HCT116 (cell line): ENCODE data around the gene KCTD4. TPM values are rescaled to one million over a fixed set of nuclear protein-coding genes. Genes with fewer than 3 reads are reported as not detected.

Source experiments
- ATAC-seq: fragments of 200-7000 bp; cut with Tn5 transposase; 2 replicates; pipeline ENCODE4 v1.9.1; 2020; ENCODE audit warnings: mild to moderate bottlenecking, moderate library complexity
- BruUV-seq: library from RNA; stranded (reverse); fragments of 400-500 nt; replicated peaks from 2 replicates; lab custom pipeline; 2021; lab: Mats Ljungman, UMichigan
- CTCF ChIA-PET: fragments of 300-600 bp; sonication (Branson Sonifier 250); formaldehyde crosslinking; loops from one replicate; lab custom pipeline; 2021; ENCODE audit warnings: antibody characterized with exemption; lab: Charles Lee
- POLR2A ChIA-PET: fragments of 300-600, 350-600 bp; sonication (Branson Sonifier 250); formaldehyde crosslinking; loops from one replicate; lab custom pipeline; 2021; ENCODE audit warnings: antibody characterized with exemption; lab: Charles Lee
- RAD21 ChIA-PET, 2 experiments: fragments of 300-600 bp; sonication (Branson Sonifier 250); formaldehyde crosslinking; loops; one replicate each; lab custom pipeline; 2023; ENCODE audit warnings: low total read pairs in 2 of 2; ENCODE audit not compliant: uncharacterized antibody in 2 of 2, unreplicated experiment in 2 of 2, low non-redundant PET in 1 of 2; lab: Charles Lee
- DNase-seq: peaks from one replicate; pipeline ENCODE4 v3.0.0-alpha.2; 2010; ENCODE audit warnings: low read depth, low spot score
- H2AFZ ChIP-seq: fragments of 200-600 bp; shearing (Covaris generic), sonication (generic); 2 replicates; pipeline ENCODE4 v1.6.1; 2017; ENCODE audit warnings: low read depth, mixed run types, mixed read lengths, antibody characterized with exemption, low read length; ENCODE audit not compliant: poor library complexity, severe bottlenecking
- H3K27ac ChIP-seq: 2 replicates; pipeline ENCODE4 v1.5.1; 2012; ENCODE audit warnings: low read depth, low read length
- H3K27me3 ChIP-seq: fragments of 200-600 bp; sonication (generic); 2 replicates; pipeline ENCODE4 v1.6.1; 2016; ENCODE audit warnings: mixed run types, low read length, mixed read lengths; ENCODE audit not compliant: insufficient read depth
- H3K36me3 ChIP-seq, 2 experiments: fragments of 200-500 bp in 1 of 2; fragments of 200-600 bp in 1 of 2; sonication (Bioruptor generic) in 1 of 2; sonication (generic) in 1 of 2; 2 replicates each; pipeline versions ENCODE4 v1.5.1 to v1.6.1; 2014 to 2016; ENCODE audit warnings: low read length in 2 of 2, inconsistent platforms in 1 of 2, mixed read lengths in 1 of 2, mixed run types in 1 of 2; ENCODE audit not compliant: insufficient read depth in 2 of 2, control insufficient read depth in 1 of 2
- H3K4me1 ChIP-seq, 2 experiments: fragments of 200-600 bp in 1 of 2; sonication (generic) in 1 of 2; 2 replicates each; pipeline versions ENCODE4 v1.5.1 to v1.6.1; 2012 to 2017; ENCODE audit warnings: low read length in 2 of 2, inconsistent platforms in 1 of 2, mild to moderate bottlenecking in 1 of 2, mixed read lengths in 1 of 2, mixed run types in 1 of 2, moderate library complexity in 1 of 2; ENCODE audit not compliant: insufficient read depth in 2 of 2, control insufficient read depth in 1 of 2
- H3K4me2 ChIP-seq: fragments of 200-600 bp; sonication (generic); 2 replicates; pipeline ENCODE4 v1.6.1; 2017; ENCODE audit warnings: mixed run types, low read length, mixed read lengths
- H3K4me3 ChIP-seq, 2 experiments: fragments of 200-600 bp in 1 of 2; sonication (generic) in 1 of 2; replicated peaks in 1 of 2; 2 replicates each; pipeline ENCODE4 v1.5.1; 2011 to 2016; ENCODE audit warnings: low read length in 2 of 2, control low read depth in 1 of 2, low read depth in 1 of 2, mild to moderate bottlenecking in 1 of 2, mixed read lengths in 1 of 2, mixed run types in 1 of 2
- H3K79me2 ChIP-seq: fragments of 200-600 bp; sonication (generic); 2 replicates; pipeline ENCODE4 v1.6.1; 2017; ENCODE audit warnings: mild to moderate bottlenecking, mixed run types, low read length, moderate library complexity, mixed read lengths; ENCODE audit not compliant: insufficient read depth
- H3K9ac ChIP-seq: fragments of 200-600 bp; sonication (generic); 2 replicates; pipeline ENCODE4 v1.6.1; 2016; ENCODE audit warnings: low read length, mixed read lengths
- H3K9me2 ChIP-seq: fragments of 200-600 bp; sonication (generic), shearing (Covaris generic); 2 replicates; pipeline ENCODE4 v1.6.1; 2017; ENCODE audit warnings: mixed run types, mild to moderate bottlenecking, moderate library complexity; ENCODE audit not compliant: insufficient read depth
- H3K9me3 ChIP-seq, 2 experiments: fragments of 200-500 bp in 1 of 2; fragments of 200-600 bp in 1 of 2; sonication (Bioruptor generic) in 1 of 2; sonication (generic) in 1 of 2; 2 replicates each; pipeline ENCODE4 v1.6.1; 2014 to 2017; ENCODE audit warnings: low read length in 2 of 2, mixed read lengths in 2 of 2, inconsistent platforms in 1 of 2, low read depth in 1 of 2, mild to moderate bottlenecking in 1 of 2, mixed run types in 1 of 2, moderate library complexity in 1 of 2; ENCODE audit not compliant: control insufficient read depth in 1 of 2, insufficient read depth in 1 of 2
- H4K20me1 ChIP-seq: fragments of 200-600 bp; sonication (generic), shearing (Covaris generic); 2 replicates; pipeline ENCODE4 v1.6.1; 2017; ENCODE audit warnings: mixed run types, mild to moderate bottlenecking, moderate library complexity; ENCODE audit not compliant: insufficient read depth
- ATF3 ChIP-seq: IDR thresholded peaks from 2 replicates; pipeline ENCODE4 v1.6.1; 2012
- CBX3 ChIP-seq: IDR thresholded peaks from 2 replicates; pipeline ENCODE4 v1.6.1; 2012; ENCODE audit warnings: low read depth
- CEBPB ChIP-seq: IDR thresholded peaks from 2 replicates; pipeline ENCODE4 v1.6.1; 2012; ENCODE audit warnings: low read depth
- CTCF ChIP-seq, 3 experiments: fragments of 200-600 bp in 1 of 3; sonication (generic) in 1 of 3; IDR thresholded peaks in 2 of 3; conservative IDR thresholded peaks in 1 of 3; 2 replicates each; pipeline ENCODE4 v1.5.1; 2012 to 2017; ENCODE audit warnings: low read depth in 2 of 3, low read length in 2 of 3, antibody characterized with exemption in 1 of 3, borderline replicate concordance in 1 of 3, control low read depth in 1 of 3, mild to moderate bottlenecking in 1 of 3, mixed read lengths in 1 of 3, mixed run types in 1 of 3, moderate library complexity in 1 of 3; ENCODE audit not compliant: insufficient read depth in 1 of 3
- EGR1 ChIP-seq: IDR thresholded peaks from 2 replicates; pipeline ENCODE4 v1.6.1; 2012; ENCODE audit warnings: low read depth
- EZH2 ChIP-seq: fragments of 200-600 bp; sonication (generic); IDR thresholded peaks from 2 replicates; pipeline ENCODE4 v1.6.1; 2017; ENCODE audit warnings: antibody characterized with exemption, mixed run types
- JUND ChIP-seq: IDR thresholded peaks from 2 replicates; pipeline ENCODE4 v1.6.1; 2012
- POLR2A ChIP-seq: IDR thresholded peaks from 2 replicates; pipeline ENCODE4 v1.7.0; 2011; ENCODE audit warnings: borderline replicate concordance; ENCODE audit not compliant: insufficient read depth, insufficient read length; ENCODE audit errors: extremely low read depth
- RAD21 ChIP-seq: IDR thresholded peaks from 2 replicates; pipeline ENCODE4 v1.6.1; 2012; ENCODE audit warnings: low read depth, mild to moderate bottlenecking
- SIN3A ChIP-seq: IDR thresholded peaks from 2 replicates; pipeline ENCODE4 v1.6.1; 2012; ENCODE audit warnings: low read depth
- SP1 ChIP-seq: IDR thresholded peaks from 2 replicates; pipeline ENCODE4 v1.6.1; 2012; ENCODE audit warnings: low read depth
- TCF7L2 ChIP-seq: IDR thresholded peaks from 2 replicates; pipeline ENCODE4 v1.7.0; 2011; ENCODE audit warnings: borderline replicate concordance, inconsistent platforms; ENCODE audit not compliant: insufficient read depth, insufficient read length; ENCODE audit errors: extremely low read depth
- YY1 ChIP-seq: IDR thresholded peaks from 2 replicates; pipeline ENCODE4 v1.6.1; 2011; ENCODE audit warnings: low read length, low read depth, moderate library complexity, mild to moderate bottlenecking; ENCODE audit not compliant: insufficient replicate concordance; ENCODE audit errors: extremely low read depth
- ZBTB33 ChIP-seq: IDR thresholded peaks from 2 replicates; pipeline ENCODE4 v1.6.1; 2011; ENCODE audit warnings: mild to moderate bottlenecking, low read length, moderate library complexity; ENCODE audit not compliant: insufficient replicate concordance; ENCODE audit errors: extremely low read depth
- intact Hi-C: fragments of 100-400 bp; cut with micrococcal nuclease; formaldehyde crosslinking; loops from 2 replicates; pipeline ENCODE4 v1.10.0; 2022
- total RNA-seq: library from RNA; stranded (reverse); gene quantifications from one replicate; pipeline ENCODE4 v1.2.1, GENCODE V29; 2021; ENCODE audit not compliant: unreplicated experiment

The KCTD4 gene
- total RNA-seq, 1 experiment from 2014 or later, result not detected

GRCh38 chr13:45168555-45168930 is 32.3 kb downstream of the KCTD4 start (continued):
- TF ChIP-seq ATF3, result no peak
- TF ChIP-seq POLR2A, result no peak
- no peak for TF ChIP-seq CBX3

- peaks cover 67% of the 10 kb centered on the region for H3K79me2 ChIP-seq
- 0 out of 2 replicates have a peak, but pooled peaks cover 4% of the 10 kb centered on the region for H4K20me1 ChIP-seq
- no TSS peak for BruUV-seq
- peak overlapping the region; percentile 74 for H3K4me2 ChIP-seq
- H3K9me2 ChIP-seq, result no peaks in the 10 kb centered on the region
- ChIA-PET CTCF (interaction anchor here (1.1 kb wide), 1 partner anchor 13 kb away, joined by 5 read pairs; no protein-coding TSS in a partner anchor), RAD21 (interaction anchor here in 1 of 2 experiments (1.1 kb wide), 1 partner anchor 25 kb away, joined by 3 read pairs; no protein-coding TSS in a partner anchor), POLR2A (interaction anchor here (0.8 to 1.1 kb wide), 2 partner anchors 11 to 15 kb away, joined by 3 read pairs; no protein-coding TSS in a partner anchor)
- intact Hi-C loops, result loop anchor here (10.0 kb wide), 1 partner anchor 117 kb away; no protein-coding TSS in a partner anchor
- H3K9me3 ChIP-seq, result no peaks in the 10 kb centered on the region
- H3K9ac ChIP-seq, result peak overlapping the region; percentile 46
- no peak overlapping the region for H2AFZ ChIP-seq
- peak overlapping the region; percentile 81 for H3K27ac ChIP-seq
- H3K36me3 ChIP-seq, result no peaks in the 10 kb centered on the region; a peak in 1 of 4 replicates
- H3K4me3 ChIP-seq, result peak overlapping the region in 1 of 2 experiments; percentile 33; a peak in 2 of 4 replicates
- ATAC-seq (peak; percentile 86), DNase-seq (peak; percentile 85)
- no peaks in the 10 kb centered on the region for H3K27me3 ChIP-seq
- H3K4me1 ChIP-seq, result peaks cover 41 to 46% of the 10 kb centered on the region in 2 experiments
- TF ChIP-seq SIN3A, result peak; percentile 56; the same call in 1 of the 2 replicates
- TF ChIP-seq SP1, result peak; percentile 82
- peak; percentile 99 for TF ChIP-seq CEBPB
- peak; percentile 27 for TF ChIP-seq YY1
- no peak for TF ChIP-seq CTCF (IDR thresholded peaks at IDR 0.05 in 2 of 3, conservative IDR thresholded peaks at IDR 0.05 in 1 of 3; ENCODE audit: borderline replicate concordance in 1 of 3, insufficient read depth in 1 of 3, low read depth in 2 of 3, low read length in 2 of 3)
- peak; percentile 86 for TF ChIP-seq JUND
- no peak for TF ChIP-seq EZH2
- TF ChIP-seq CBX3, result peak; percentile 88; the same call in 1 of the 2 replicates
- TF ChIP-seq TCF7L2, result peak; percentile 53
- TF ChIP-seq ZBTB33, result peak; percentile 30
- peak; percentile 24; the same call in 1 of the 2 replicates for TF ChIP-seq RAD21
- no peak for TF ChIP-seq ATF3
- no peak for TF ChIP-seq EGR1
Measured at GRCh38 chr13:45167611-45168554, 33.0 kb downstream of the KCTD4 start.
